H1 (cell line): ENCODE results near the gene DDR1. TPM values are rescaled to one million over a fixed set of nuclear protein-coding genes. Genes with fewer than 3 reads are reported as not detected.
A peak's percentile ranks its signal among the peaks of the same experiment; 100 is the strongest.

Source experiments
- CTCF ChIA-PET: fragments of 300-600 bp; sonication (Branson Sonifier 250); formaldehyde crosslinking; loops from one replicate; lab custom pipeline; 2021; ENCODE audit not compliant: partially characterized antibody; lab: Charles Lee
- POLR2A ChIA-PET: fragments of 300-600 bp; sonication (Branson Sonifier 250); formaldehyde crosslinking; loops from one replicate; lab custom pipeline; 2021; ENCODE audit warnings: inconsistent platforms; ENCODE audit not compliant: partially characterized antibody; lab: Charles Lee
- DNase-seq, 2 experiments: peaks; one replicate each; pipeline versions ENCODE4 v3.0.0 to v3.0.0-alpha.2; 2010 to 2022; ENCODE audit warnings: low spot score in 2 of 2, low read depth in 1 of 2, mixed read lengths in 1 of 2
- FAIRE-seq: peaks from 2 replicates; lab custom pipeline; 2011; peaks lifted over from hg19 to GRCh38; lab: Jason Lieb, UNC
- H2AFZ ChIP-seq: 2 replicates; pipeline ENCODE4 v1.8.1; 2012; ENCODE audit warnings: low read length, inconsistent platforms
- H2AK5ac ChIP-seq: 2 replicates; pipeline ENCODE4 v1.6.1; 2013; ENCODE audit warnings: low read depth, low read length
- H2BK120ac ChIP-seq: replicated peaks from 2 replicates; pipeline ENCODE3; 2013; ENCODE audit warnings: low read depth, low read length, inconsistent platforms
- H2BK12ac ChIP-seq: 2 replicates; pipeline ENCODE4 v1.6.1; 2013; ENCODE audit warnings: low read depth, low read length
- H2BK15ac ChIP-seq: 2 replicates; pipeline ENCODE4 v1.6.1; 2013; ENCODE audit warnings: low read length
- H2BK20ac ChIP-seq: 2 replicates; pipeline ENCODE4 v1.6.1; 2013; ENCODE audit warnings: low read length
- H2BK5ac ChIP-seq: 2 replicates; pipeline ENCODE4 v1.6.1; 2013; ENCODE audit warnings: low read depth, low read length
- H3K14ac ChIP-seq: 2 replicates; pipeline ENCODE4 v1.6.1; 2013; ENCODE audit warnings: inconsistent platforms; ENCODE audit not compliant: insufficient read length
- H3K18ac ChIP-seq: 2 replicates; pipeline ENCODE4 v1.6.1; 2013; ENCODE audit warnings: low read length; ENCODE audit errors: extremely low read depth
- H3K23ac ChIP-seq: 2 replicates; pipeline ENCODE4 v1.6.1; 2013; ENCODE audit warnings: inconsistent platforms; ENCODE audit not compliant: insufficient read length
- H3K23me2 ChIP-seq: 2 replicates; pipeline ENCODE4 v1.6.1; 2013; ENCODE audit warnings: low read depth, low read length
- H3K27ac ChIP-seq: 2 replicates; pipeline ENCODE4 v1.6.1; 2011; ENCODE audit warnings: low read depth, low read length, inconsistent platforms
- H3K27me3 ChIP-seq, 4 experiments: replicated peaks in 1 of 4; 1 replicate in 1 of 4; 2 replicates in 3 of 4; pipeline versions ENCODE4 v1.6.1 to v1.8.1; 2011 to 2013; ENCODE audit warnings: low read length in 3 of 4, mild to moderate bottlenecking in 3 of 4, inconsistent platforms in 2 of 4, mixed read lengths in 2 of 4, moderate library complexity in 1 of 4; ENCODE audit not compliant: control insufficient read depth in 3 of 4, insufficient read depth in 3 of 4; ENCODE audit errors: extremely low read depth in 1 of 4
- H3K36me3 ChIP-seq, 4 experiments: 2 replicates each; pipeline versions ENCODE4 v1.6.1 to v1.8.1; 2011 to 2013; ENCODE audit warnings: mild to moderate bottlenecking in 4 of 4, low read length in 3 of 4, moderate library complexity in 2 of 4, control low read depth in 1 of 4, inconsistent platforms in 1 of 4; ENCODE audit not compliant: insufficient read depth in 4 of 4, control insufficient read depth in 2 of 4
- H3K4ac ChIP-seq: replicated peaks from 2 replicates; pipeline ENCODE3; 2013; ENCODE audit warnings: low read length, low read depth, mixed read lengths, inconsistent platforms; ENCODE audit not compliant: insufficient read length
- H3K4me1 ChIP-seq, 4 experiments: replicated peaks in 1 of 4; 1 replicate in 1 of 4; 2 replicates in 3 of 4; pipeline versions ENCODE4 v1.6.1 to v1.8.1; 2011 to 2013; ENCODE audit warnings: low read length in 3 of 4, inconsistent platforms in 2 of 4, mixed read lengths in 1 of 4; ENCODE audit not compliant: insufficient read depth in 4 of 4, control insufficient read depth in 3 of 4
- H3K4me2 ChIP-seq, 2 experiments: 2 replicates each; pipeline versions ENCODE4 v1.6.1 to v1.8.1; 2011 to 2013; ENCODE audit warnings: low read depth in 2 of 2, low read length in 2 of 2, control low read depth in 1 of 2, inconsistent platforms in 1 of 2, mild to moderate bottlenecking in 1 of 2; ENCODE audit not compliant: insufficient read depth in 1 of 2
- H3K4me3 ChIP-seq, 4 experiments: fragments of 200-600, 300-600 bp in 1 of 4; sonication (generic), shearing (Covaris generic), sonication (Bioruptor Twin) in 1 of 4; 2 replicates each; pipeline versions ENCODE4 v1.5.1 to v1.8.1; 2011 to 2016; ENCODE audit warnings: low read length in 4 of 4, low read depth in 3 of 4, control low read depth in 2 of 4, inconsistent platforms in 2 of 4, mild to moderate bottlenecking in 2 of 4, mixed read lengths in 1 of 4, moderate library complexity in 1 of 4; ENCODE audit not compliant: insufficient read depth in 2 of 4; ENCODE audit errors: extremely low read depth in 1 of 4
- H3K56ac ChIP-seq: replicated peaks from 2 replicates; pipeline ENCODE3; 2013; ENCODE audit warnings: low read depth, mild to moderate bottlenecking, mixed read lengths, low read length, inconsistent platforms; ENCODE audit not compliant: insufficient read length
- H3K79me1 ChIP-seq: 2 replicates; pipeline ENCODE4 v1.6.1; 2013; ENCODE audit warnings: low read depth, low read length, control low read depth
- H3K79me2 ChIP-seq, 2 experiments: 2 replicates each; pipeline versions ENCODE4 v1.6.1 to v1.8.1; 2012 to 2013; ENCODE audit warnings: low read length in 2 of 2, mild to moderate bottlenecking in 2 of 2, inconsistent platforms in 1 of 2; ENCODE audit not compliant: insufficient read depth in 2 of 2, control insufficient read depth in 1 of 2
- H3K9ac ChIP-seq, 4 experiments: replicated peaks in 1 of 4; 1 replicate in 1 of 4; 2 replicates in 3 of 4; pipeline versions ENCODE4 v1.6.1 to v1.8.1; 2011 to 2013; ENCODE audit warnings: low read depth in 3 of 4, low read length in 3 of 4, control low read depth in 2 of 4, mild to moderate bottlenecking in 2 of 4, moderate library complexity in 2 of 4, inconsistent platforms in 1 of 4; ENCODE audit errors: extremely low read depth in 1 of 4
- H3K9me3 ChIP-seq, 2 experiments: 2 replicates each; pipeline versions ENCODE4 v1.6.1 to v1.8.1; 2012 to 2013; ENCODE audit warnings: mild to moderate bottlenecking in 2 of 2, moderate library complexity in 2 of 2, control low read depth in 1 of 2, inconsistent platforms in 1 of 2, low read depth in 1 of 2, low read length in 1 of 2, mixed read lengths in 1 of 2; ENCODE audit not compliant: insufficient read depth in 2 of 2
- H4K20me1 ChIP-seq, 2 experiments: replicated peaks in 1 of 2; 2 replicates each; pipeline versions ENCODE3 to v1.8.1; 2011 to 2013; ENCODE audit warnings: inconsistent platforms in 2 of 2, low read length in 2 of 2, mild to moderate bottlenecking in 1 of 2; ENCODE audit not compliant: insufficient read depth in 2 of 2, control insufficient read depth in 1 of 2
- H4K5ac ChIP-seq: 2 replicates; pipeline ENCODE4 v1.6.1; 2013; ENCODE audit warnings: low read length, low read depth, mixed read lengths, inconsistent platforms; ENCODE audit not compliant: insufficient read length
- H4K8ac ChIP-seq: 2 replicates; pipeline ENCODE4 v1.8.0; 2013; ENCODE audit warnings: mild to moderate bottlenecking, moderate library complexity, low read length, inconsistent platforms; ENCODE audit not compliant: insufficient read depth; ENCODE audit errors: extremely low read depth
- H4K91ac ChIP-seq: replicated peaks from 2 replicates; pipeline ENCODE3; 2013; ENCODE audit warnings: low read length, mixed read lengths, inconsistent platforms; ENCODE audit not compliant: insufficient read length
- ASH2L ChIP-seq: fragments of 200-600, 300-600 bp; sonication (generic); IDR thresholded peaks from one replicate; pipeline ENCODE4 v1.7.1; 2017; ENCODE audit warnings: low read length
- EP300 ChIP-seq, 2 experiments: IDR thresholded peaks; 1 replicate in 1 of 2; 2 replicates in 1 of 2; pipeline ENCODE4 v1.6.1; 2011 to 2012; ENCODE audit warnings: low read depth in 2 of 2, low read length in 2 of 2, mild to moderate bottlenecking in 2 of 2, borderline replicate concordance in 1 of 2, inconsistent platforms in 1 of 2, moderate library complexity in 1 of 2
- GABPA ChIP-seq: IDR thresholded peaks from 2 replicates; pipeline ENCODE4 v1.6.1; 2011; ENCODE audit warnings: mild to moderate bottlenecking, low read length, moderate library complexity, borderline replicate concordance; ENCODE audit not compliant: insufficient read depth
- POLR2AphosphoS5 ChIP-seq: IDR thresholded peaks from 2 replicates; pipeline ENCODE4 v1.6.1; 2011; ENCODE audit warnings: low read depth, low read length
- POU5F1 ChIP-seq: IDR thresholded peaks from 2 replicates; pipeline ENCODE4 v1.6.1; 2011; ENCODE audit warnings: low read depth, mild to moderate bottlenecking, low read length, moderate library complexity
- SP1 ChIP-seq: IDR thresholded peaks from 2 replicates; pipeline ENCODE4 v1.6.1; 2011; ENCODE audit warnings: low read depth, low read length
- TBP ChIP-seq: IDR thresholded peaks from 2 replicates; pipeline ENCODE4 v1.6.1; 2011; ENCODE audit warnings: low read depth, low read length, improper control_type of control experiment
- TCF12 ChIP-seq: IDR thresholded peaks from 2 replicates; pipeline ENCODE4 v1.6.1; 2011; ENCODE audit warnings: low read depth, mild to moderate bottlenecking, low read length
- TEAD4 ChIP-seq: IDR thresholded peaks from 2 replicates; pipeline ENCODE4 v1.6.1; 2012; ENCODE audit warnings: low read depth, low read length, inconsistent platforms, mixed read lengths
- WGBS, 2 experiments: shearing (Covaris generic) in 1 of 2; methylation state at CpG; one replicate each; pipeline versions ENCODE4 v1.1.6 to v1.1.7; 2013 to 2015; ENCODE audit warnings: low lambda C conversion rate in 2 of 2, mixed read lengths in 2 of 2, inconsistent platforms in 1 of 2, low coverage in 1 of 2, missing lambda C conversion rate in 1 of 2; ENCODE audit not compliant: insufficient replicate concordance in 2 of 2, insufficient coverage in 1 of 2, insufficient read length in 1 of 2; ENCODE audit errors: extremely low coverage in 1 of 2, missing lambda C conversion rate in 1 of 2; 5-methylcytosine and 5-hydroxymethylcytosine counted together
- polyA plus RNA-seq, 7 experiments: library from polyadenylated mRNA; depleted of rRNA in 3 of 7; stranded (reverse) in 5 of 7; unstranded in 2 of 7; fragments of >200 nt in 5 of 7; fragments of 200-250 nt in 2 of 7; gene quantifications; 1 replicate in 5 of 7; 2 replicates in 1 of 7; 4 replicates in 1 of 7; pipeline versions ENCODE4 v1.2.1 to v1.2.3, GENCODE V29; 2011 to 2013; ENCODE audit warnings: missing spikeins in 2 of 7, mixed read lengths in 2 of 7
- total RNA-seq: library from RNA; stranded (reverse); fragmentation: NEBNext Ultra II Directional; extraction: Animal tissue kit (Norgen Biotek cat#: 25700); gene quantifications from 2 replicates; pipeline ENCODE4 v1.2.1, GENCODE V29; 2021
- TF ChIP-seq, protein P1 (sequence below): IDR thresholded peaks from 2 replicates; pipeline ENCODE4 v1.6.1; 2011; ENCODE audit warnings: low read length, improper control_type of control experiment
- TF ChIP-seq, protein P2 (sequence below): IDR thresholded peaks from 2 replicates; pipeline ENCODE4 v1.6.1; 2012; ENCODE audit warnings: inconsistent platforms

DDR1 gene
- total and polyA plus RNA-seq, 2 of the 8 experiments (the other 6 are each of a cell fraction or from before 2014, with no cell fraction given) = 99.4 to 181 TPM

DNA sequence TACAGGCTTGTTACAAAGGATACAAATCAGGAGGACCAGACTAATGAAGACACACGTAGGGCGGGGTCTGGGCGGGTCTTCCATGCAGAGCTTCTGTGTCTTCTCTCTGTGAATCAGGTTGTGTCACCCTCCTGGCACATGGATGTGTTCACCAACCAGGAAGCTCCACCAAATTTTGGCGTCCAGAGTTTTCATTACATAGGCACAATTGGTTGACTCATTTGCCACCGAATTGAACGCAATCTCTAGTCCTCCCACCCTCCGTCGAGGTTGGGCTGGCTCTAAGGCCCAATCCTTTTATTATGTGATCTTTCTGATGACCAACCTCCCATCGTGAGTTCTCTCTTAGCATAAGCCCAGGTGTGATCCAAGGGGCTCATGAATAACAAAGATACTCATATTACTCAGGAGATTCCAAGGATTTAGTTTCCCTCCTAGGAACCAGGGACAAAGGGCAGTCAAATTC lies 36.3 kb upstream of the DDR1 start:
- no peaks in the 10 kb centered on the region for H3K27me3 ChIP-seq
- peak overlapping the region; percentile 75 to 94 for H3K4me2 ChIP-seq
- H3K14ac ChIP-seq = no peak overlapping the region
- peak overlapping the region; percentile 74 for H4K5ac ChIP-seq
- H3K4me3 ChIP-seq = peak overlapping the region; percentile 32 to 74 (median 56)
- H3K18ac ChIP-seq = peak overlapping the region; percentile 95
- H3K4me1 ChIP-seq = peaks cover 5 to 13% (median 8%) of the 10 kb centered on the region in 4 experiments
- H2BK5ac ChIP-seq = peak overlapping the region; percentile 96
- H3K27ac ChIP-seq = peak overlapping the region; percentile 96
- no peak overlapping the region for H2BK15ac ChIP-seq
- CTCF ChIA-PET = interaction anchor here (16.3 to 23.9 kb wide), 2 partner anchors 21 to 32 kb away, joined by 220 to 610 read pairs; partner anchors contain the start of gene DDR1
- H3K4ac ChIP-seq = peak overlapping the region; percentile 57
- 0 out of 2 replicates have a peak overlapping the region, but pooled peaks have one; percentile 43 for H2BK20ac ChIP-seq
- POLR2A ChIA-PET = interaction anchor here (1.2 to 27.8 kb wide), 6 partner anchors 9 to 34 kb away, joined by 3 to 452 read pairs (median 8); partner anchors contain the start of gene DDR1
- no peaks in the 10 kb centered on the region for H3K23me2 ChIP-seq
- no peaks in the 10 kb centered on the region for H4K20me1 ChIP-seq
- H2AK5ac ChIP-seq = peak overlapping the region; percentile 69; the same call in 1 of the 2 replicates
- H4K8ac ChIP-seq = no peak overlapping the region
- peaks cover 0 to 6% of the 10 kb centered on the region in 2 experiments; a peak in 1 of 4 replicates for H3K79me2 ChIP-seq
- no peak overlapping the region for H3K23ac ChIP-seq
- H3K9ac ChIP-seq = peak overlapping the region; percentile 35 to 86 (median 62)
- no peak overlapping the region for H2AFZ ChIP-seq
- peak overlapping the region; percentile 88 for H2BK120ac ChIP-seq
- peaks cover 4 to 29% (median 18%) of the 10 kb centered on the region in 4 experiments; a peak in 6 of 8 replicates for H3K36me3 ChIP-seq
- peak overlapping the region; percentile 68; the same call in 1 of the 2 replicates for H2BK12ac ChIP-seq
- 5% methylated on average over 9 of the region's 9 CpGs; no CpG with 5 or more reads in 1 of the 2 experiments for WGBS, 2 experiments
- FAIRE-seq (peak; percentile 77), DNase-seq (no peak)
- H3K79me1 ChIP-seq = no peaks in the 10 kb centered on the region
- peaks cover 28 to 31% of the 10 kb centered on the region in 2 experiments for H3K9me3 ChIP-seq
- H3K56ac ChIP-seq = peak overlapping the region; percentile 63
- H4K91ac ChIP-seq = peak overlapping the region; percentile 75
- TF ChIP-seq, protein P1, sequence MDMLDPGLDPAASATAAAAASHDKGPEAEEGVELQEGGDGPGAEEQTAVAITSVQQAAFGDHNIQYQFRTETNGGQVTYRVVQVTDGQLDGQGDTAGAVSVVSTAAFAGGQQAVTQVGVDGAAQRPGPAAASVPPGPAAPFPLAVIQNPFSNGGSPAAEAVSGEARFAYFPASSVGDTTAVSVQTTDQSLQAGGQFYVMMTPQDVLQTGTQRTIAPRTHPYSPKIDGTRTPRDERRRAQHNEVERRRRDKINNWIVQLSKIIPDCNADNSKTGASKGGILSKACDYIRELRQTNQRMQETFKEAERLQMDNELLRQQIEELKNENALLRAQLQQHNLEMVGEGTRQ = no peak
- TF ChIP-seq, protein P2, sequence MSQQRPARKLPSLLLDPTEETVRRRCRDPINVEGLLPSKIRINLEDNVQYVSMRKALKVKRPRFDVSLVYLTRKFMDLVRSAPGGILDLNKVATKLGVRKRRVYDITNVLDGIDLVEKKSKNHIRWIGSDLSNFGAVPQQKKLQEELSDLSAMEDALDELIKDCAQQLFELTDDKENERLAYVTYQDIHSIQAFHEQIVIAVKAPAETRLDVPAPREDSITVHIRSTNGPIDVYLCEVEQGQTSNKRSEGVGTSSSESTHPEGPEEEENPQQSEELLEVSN = peak; percentile 57
- TF ChIP-seq SP1 (peak; percentile 38; the same call in 1 of the 2 replicates), GABPA (no peak), EP300 (IDR thresholded peaks at IDR 0.05; ENCODE audit: borderline replicate concordance in 1 of 2, low read depth in 2 of 2, low read length in 2 of 2) (0 out of 3 replicates have a peak, but pooled peaks of 1 of the 2 experiments have one; percentile 5), TCF12 (peak; percentile 92), ASH2L (no peak), TBP (peak; percentile 43; the same call in 1 of the 2 replicates), POU5F1 (0 out of 2 replicates have a peak, but pooled peaks have one; percentile 46), TEAD4 (peak; percentile 71), POLR2AphosphoS5 (peak; percentile 76)
